PFSK-1 (cell line): ENCODE data around the gene CBLN3.

Source experiments
- FOXP2 ChIP-seq: optimal IDR thresholded peaks from 2 replicates; pipeline ENCODE3; 2011; ENCODE audit warnings: borderline replicate concordance, control low read depth, inconsistent platforms; ENCODE audit not compliant: insufficient read depth; ENCODE audit errors: extremely low read length, extremely low read depth
- POLR2AphosphoS5 ChIP-seq: IDR thresholded peaks from 2 replicates; pipeline ENCODE4 v1.6.1; 2012; ENCODE audit warnings: low read depth, mild to moderate bottlenecking, control low read depth, low read length, moderate library complexity
- REST ChIP-seq, 2 experiments: IDR thresholded peaks; 2 replicates each; pipeline versions ENCODE4 v1.6.1 to v1.8.0; 2011 to 2012; ENCODE audit warnings: low read depth in 2 of 2, low read length in 2 of 2, control low read depth in 1 of 2, inconsistent platforms in 1 of 2, mild to moderate bottlenecking in 1 of 2, moderate library complexity in 1 of 2; ENCODE audit not compliant: insufficient read depth in 1 of 2
- SIN3A ChIP-seq: IDR thresholded peaks from 2 replicates; pipeline ENCODE4 v1.6.1; 2012; ENCODE audit warnings: mild to moderate bottlenecking, low read length, moderate library complexity, borderline replicate concordance; ENCODE audit not compliant: insufficient read depth
- TAF1 ChIP-seq: IDR thresholded peaks from 2 replicates; pipeline ENCODE4 v1.6.1; 2012; ENCODE audit warnings: low read length, control low read depth, borderline replicate concordance; ENCODE audit not compliant: insufficient read depth

- TF ChIP-seq TAF1: no peak
- no peak for TF ChIP-seq POLR2AphosphoS5
- TF ChIP-seq REST (IDR thresholded peaks at IDR 0.05; ENCODE audit: insufficient read depth in 1 of 2, low read depth in 2 of 2, low read length in 2 of 2): no peak
- no peak for TF ChIP-seq FOXP2
- TF ChIP-seq SIN3A: no peak
Observed at GRCh38 chr14:24415421-24416253, 13.8 kb downstream of the CBLN3 start.
